Epithelial cell of esophagus (primary cell): ENCODE measurements around the gene ST6GAL1.

ENCODE experiments used
- DNase-seq: peaks from one replicate; pipeline ENCODE4 v3.0.0; 2010; ENCODE audit warnings: low read depth
- H3K4me3 ChIP-seq: 2 replicates; pipeline ENCODE4 v1.5.1; 2011; ENCODE audit warnings: mild to moderate bottlenecking, low read length, control low read depth
- CTCF ChIP-seq: IDR thresholded peaks from 2 replicates; pipeline ENCODE4 v1.5.1; 2011; ENCODE audit warnings: low read depth, mild to moderate bottlenecking, low read length, control low read depth, inconsistent platforms; ENCODE audit not compliant: insufficient read depth; ENCODE audit errors: missing control alignments

ST6GAL1 gene

GRCh38 chr3:187077537-187077936, 147.2 kb downstream of the ST6GAL1 start:
- DNase-seq = no peak
- no peak for TF ChIP-seq CTCF
- H3K4me3 ChIP-seq = no peak overlapping the region

GRCh38 chr3:187079090-187080022, 149.0 kb downstream of the ST6GAL1 start:
- H3K4me3 ChIP-seq = no peak overlapping the region
- TF ChIP-seq CTCF = no peak
- no peak for DNase-seq

GRCh38 chr3:187080799-187081450, 150.6 kb downstream of the ST6GAL1 start:
- no peak for TF ChIP-seq CTCF
- H3K4me3 ChIP-seq = no peak overlapping the region
- no peak for DNase-seq

- no peak overlapping the region for H3K4me3 ChIP-seq
- DNase-seq = no peak
- TF ChIP-seq CTCF = no peak
These were observed 152.5 kb downstream of the ST6GAL1 start for GRCh38 chr3:187082758-187083375.

- no peak for TF ChIP-seq CTCF
These were observed 153.8 kb downstream of the ST6GAL1 start for GRCh38 chr3:187084126-187084525.

GRCh38 chr3:187084580-187084979, 154.3 kb downstream of the ST6GAL1 start:
- DNase-seq = no peak
- H3K4me3 ChIP-seq = no peak overlapping the region
- TF ChIP-seq CTCF = no peak

More at GRCh38 chr3:187084126-187084525, 153.8 kb downstream of the ST6GAL1 start:
- no peak for DNase-seq
- no peak overlapping the region for H3K4me3 ChIP-seq
